ENCODE data around the gene ALPK1. TPM values are rescaled to one million over a fixed set of nuclear protein-coding genes. Genes with fewer than 3 reads are reported as not detected.

ALPK1 gene
- total RNA-seq, 1 experiment from 2014 or later, result 21.3 TPM

GRCh38 chr4:112374850-112375249, 77.7 kb downstream of the ALPK1 start:
- Histone ChIP-seq H3K27me3 (ENCODE audit: insufficient read depth, low read length) (no peaks in the 10 kb centered on the region), H3K9me2 (ENCODE audit: insufficient read depth) (no peaks in the 10 kb centered on the region), H3K9ac (ENCODE audit: low read length) (no peak overlapping the region), H3K4me2 (ENCODE audit: low read length) (no peak overlapping the region), H3K36me3 (ENCODE audit: control insufficient read depth in 1 of 2, insufficient read depth in 2 of 2, low read length in 2 of 2) (no peaks in the 10 kb centered on the region), H3K79me2 (ENCODE audit: insufficient read depth, low read length) (no peaks in the 10 kb centered on the region), H3K27ac (ENCODE audit: low read depth, low read length) (no peak overlapping the region), H3K4me3 (replicated peaks in 1 of 2; ENCODE audit: low read depth in 1 of 2, low read length in 2 of 2) (no peak overlapping the region), H3K4me1 (ENCODE audit: control insufficient read depth in 1 of 2, insufficient read depth in 2 of 2, low read length in 2 of 2) (no peaks in the 10 kb centered on the region), H3K9me3 (ENCODE audit: control insufficient read depth in 1 of 2, insufficient read depth in 1 of 2, low read depth in 1 of 2, low read length in 2 of 2) (no peaks in the 10 kb centered on the region), H2AFZ (ENCODE audit: low read depth, low read length, poor library complexity, severe bottlenecking) (no peak overlapping the region), H4K20me1 (ENCODE audit: insufficient read depth) (no peaks in the 10 kb centered on the region)
- ChIA-PET POLR2A (no interaction called here), CTCF (no interaction called here), RAD21 (ENCODE audit: low non-redundant PET in 1 of 2, low total read pairs in 2 of 2, uncharacterized antibody in 2 of 2, unreplicated experiment in 2 of 2) (no interaction called here)
- ATAC-seq (no peak), DNase-seq (ENCODE audit: low read depth, low spot score) (no peak)
- BruUV-seq (replicated peaks), result no TSS peak
- no peak for TF ChIP-seq SRF (IDR thresholded peaks at IDR 0.05; ENCODE audit: low read depth)
- no peak for TF ChIP-seq SP1 (IDR thresholded peaks at IDR 0.05; ENCODE audit: low read depth)
- TF ChIP-seq, protein P1, sequence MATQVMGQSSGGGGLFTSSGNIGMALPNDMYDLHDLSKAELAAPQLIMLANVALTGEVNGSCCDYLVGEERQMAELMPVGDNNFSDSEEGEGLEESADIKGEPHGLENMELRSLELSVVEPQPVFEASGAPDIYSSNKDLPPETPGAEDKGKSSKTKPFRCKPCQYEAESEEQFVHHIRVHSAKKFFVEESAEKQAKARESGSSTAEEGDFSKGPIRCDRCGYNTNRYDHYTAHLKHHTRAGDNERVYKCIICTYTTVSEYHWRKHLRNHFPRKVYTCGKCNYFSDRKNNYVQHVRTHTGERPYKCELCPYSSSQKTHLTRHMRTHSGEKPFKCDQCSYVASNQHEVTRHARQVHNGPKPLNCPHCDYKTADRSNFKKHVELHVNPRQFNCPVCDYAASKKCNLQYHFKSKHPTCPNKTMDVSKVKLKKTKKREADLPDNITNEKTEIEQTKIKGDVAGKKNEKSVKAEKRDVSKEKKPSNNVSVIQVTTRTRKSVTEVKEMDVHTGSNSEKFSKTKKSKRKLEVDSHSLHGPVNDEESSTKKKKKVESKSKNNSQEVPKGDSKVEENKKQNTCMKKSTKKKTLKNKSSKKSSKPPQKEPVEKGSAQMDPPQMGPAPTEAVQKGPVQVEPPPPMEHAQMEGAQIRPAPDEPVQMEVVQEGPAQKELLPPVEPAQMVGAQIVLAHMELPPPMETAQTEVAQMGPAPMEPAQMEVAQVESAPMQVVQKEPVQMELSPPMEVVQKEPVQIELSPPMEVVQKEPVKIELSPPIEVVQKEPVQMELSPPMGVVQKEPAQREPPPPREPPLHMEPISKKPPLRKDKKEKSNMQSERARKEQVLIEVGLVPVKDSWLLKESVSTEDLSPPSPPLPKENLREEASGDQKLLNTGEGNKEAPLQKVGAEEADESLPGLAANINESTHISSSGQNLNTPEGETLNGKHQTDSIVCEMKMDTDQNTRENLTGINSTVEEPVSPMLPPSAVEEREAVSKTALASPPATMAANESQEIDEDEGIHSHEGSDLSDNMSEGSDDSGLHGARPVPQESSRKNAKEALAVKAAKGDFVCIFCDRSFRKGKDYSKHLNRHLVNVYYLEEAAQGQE (IDR thresholded peaks at IDR 0.05; ENCODE audit: low read depth), result no peak
- intact Hi-C loops (cut with micrococcal nuclease), result no loop called here

DNA sequence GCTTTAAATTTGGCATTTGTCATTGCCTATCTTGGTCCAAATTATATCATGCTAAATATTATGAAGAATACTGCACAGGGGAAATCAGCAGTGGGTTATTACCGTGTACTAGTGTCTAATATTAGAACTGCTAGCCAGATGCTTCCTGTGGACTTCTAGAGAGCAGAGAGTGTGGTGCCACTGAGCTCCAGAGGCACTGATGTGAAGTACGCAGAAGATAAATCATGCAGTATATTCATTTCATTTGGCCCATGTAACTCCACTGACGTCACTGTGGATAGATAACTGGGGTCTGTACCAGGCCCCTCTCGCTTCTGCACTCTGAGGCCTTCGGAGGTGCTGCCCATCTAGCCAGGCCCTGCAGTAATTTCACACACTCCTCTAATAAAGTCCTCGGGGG, 80.0 kb downstream of the ALPK1 start:
- Histone ChIP-seq H4K20me1 (ENCODE audit: insufficient read depth) (no peaks in the 10 kb centered on the region), H3K9me3 (ENCODE audit: control insufficient read depth in 1 of 2, insufficient read depth in 1 of 2, low read depth in 1 of 2, low read length in 2 of 2) (no peaks in the 10 kb centered on the region), H3K4me1 (ENCODE audit: control insufficient read depth in 1 of 2, insufficient read depth in 2 of 2, low read length in 2 of 2) (no peaks in the 10 kb centered on the region), H3K79me2 (ENCODE audit: insufficient read depth, low read length) (no peaks in the 10 kb centered on the region), H3K36me3 (ENCODE audit: control insufficient read depth in 1 of 2, insufficient read depth in 2 of 2, low read length in 2 of 2) (no peaks in the 10 kb centered on the region), H3K27ac (ENCODE audit: low read depth, low read length) (no peak overlapping the region), H3K4me2 (ENCODE audit: low read length) (no peak overlapping the region), H3K9ac (ENCODE audit: low read length) (no peak overlapping the region), H2AFZ (ENCODE audit: low read depth, low read length, poor library complexity, severe bottlenecking) (no peak overlapping the region), H3K27me3 (ENCODE audit: insufficient read depth, low read length) (no peaks in the 10 kb centered on the region), H3K4me3 (replicated peaks in 1 of 2; ENCODE audit: low read depth in 1 of 2, low read length in 2 of 2) (no peak overlapping the region), H3K9me2 (ENCODE audit: insufficient read depth) (no peaks in the 10 kb centered on the region)
- no peak for TF ChIP-seq ZFX (IDR thresholded peaks at IDR 0.05)
- no peak for TF ChIP-seq ZBTB33 (IDR thresholded peaks at IDR 0.05; ENCODE audit: extremely low read depth, insufficient replicate concordance, low read length)
- TF ChIP-seq CEBPB (IDR thresholded peaks at IDR 0.05; ENCODE audit: low read depth), result no peak
- TF ChIP-seq, protein P2, sequence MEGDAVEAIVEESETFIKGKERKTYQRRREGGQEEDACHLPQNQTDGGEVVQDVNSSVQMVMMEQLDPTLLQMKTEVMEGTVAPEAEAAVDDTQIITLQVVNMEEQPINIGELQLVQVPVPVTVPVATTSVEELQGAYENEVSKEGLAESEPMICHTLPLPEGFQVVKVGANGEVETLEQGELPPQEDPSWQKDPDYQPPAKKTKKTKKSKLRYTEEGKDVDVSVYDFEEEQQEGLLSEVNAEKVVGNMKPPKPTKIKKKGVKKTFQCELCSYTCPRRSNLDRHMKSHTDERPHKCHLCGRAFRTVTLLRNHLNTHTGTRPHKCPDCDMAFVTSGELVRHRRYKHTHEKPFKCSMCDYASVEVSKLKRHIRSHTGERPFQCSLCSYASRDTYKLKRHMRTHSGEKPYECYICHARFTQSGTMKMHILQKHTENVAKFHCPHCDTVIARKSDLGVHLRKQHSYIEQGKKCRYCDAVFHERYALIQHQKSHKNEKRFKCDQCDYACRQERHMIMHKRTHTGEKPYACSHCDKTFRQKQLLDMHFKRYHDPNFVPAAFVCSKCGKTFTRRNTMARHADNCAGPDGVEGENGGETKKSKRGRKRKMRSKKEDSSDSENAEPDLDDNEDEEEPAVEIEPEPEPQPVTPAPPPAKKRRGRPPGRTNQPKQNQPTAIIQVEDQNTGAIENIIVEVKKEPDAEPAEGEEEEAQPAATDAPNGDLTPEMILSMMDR (IDR thresholded peaks at IDR 0.05 in 2 of 3, conservative IDR thresholded peaks at IDR 0.05 in 1 of 3; ENCODE audit: borderline replicate concordance in 1 of 3, insufficient read depth in 1 of 3, low read depth in 2 of 3, low read length in 2 of 3), result no peak
- TF ChIP-seq FOSL1 (IDR thresholded peaks at IDR 0.05; ENCODE audit: low read depth), result no peak
- TF ChIP-seq EGR1 (IDR thresholded peaks at IDR 0.05; ENCODE audit: low read depth), result no peak
- no peak for TF ChIP-seq SP1 (IDR thresholded peaks at IDR 0.05; ENCODE audit: low read depth)
- no peak for TF ChIP-seq SRF (IDR thresholded peaks at IDR 0.05; ENCODE audit: low read depth)
- POLR2A ChIA-PET, result no interaction called here
- ATAC-seq (no peak), DNase-seq (ENCODE audit: low read depth, low spot score) (no peak)
- RAD21 ChIA-PET (ENCODE audit: low non-redundant PET in 1 of 2, low total read pairs in 2 of 2, uncharacterized antibody in 2 of 2, unreplicated experiment in 2 of 2), result no interaction called here
- CTCF ChIA-PET, result interaction anchor here (1.5 kb wide), 1 partner anchor 50 kb away, joined by 4 read pairs; no protein-coding TSS in a partner anchor
- BruUV-seq (replicated peaks), result no TSS peak
- intact Hi-C loops (cut with micrococcal nuclease), result no loop called here
